Brain microvascular endothelial cell (primary cell): ENCODE data around the gene NOTCH2.

Source experiments
- DNase-seq: peaks from one replicate; pipeline ENCODE4 v3.0.0-alpha.2; 2020
- H3K27ac ChIP-seq: fragments of 250-450 bp; sonication (Bioruptor Pico); 2 replicates; pipeline ENCODE4 v1.5.1; 2020; ENCODE audit warnings: mild to moderate bottlenecking, moderate library complexity
- H3K27me3 ChIP-seq: fragments of 250-450 bp; sonication (Bioruptor Pico); replicated peaks from 2 replicates; pipeline ENCODE4 v1.5.1; 2020; ENCODE audit warnings: mild to moderate bottlenecking
- H3K36me3 ChIP-seq: fragments of 250-450 bp; sonication (Bioruptor Pico); replicated peaks from 2 replicates; pipeline ENCODE4 v1.5.1; 2020; ENCODE audit warnings: mild to moderate bottlenecking
- H3K4me3 ChIP-seq: 2 replicates; pipeline ENCODE4 v1.5.1; 2011; ENCODE audit warnings: low read depth, mild to moderate bottlenecking, control low read depth, low read length, moderate library complexity
- CTCF ChIP-seq: IDR thresholded peaks from 2 replicates; pipeline ENCODE4 v1.5.1; 2011; ENCODE audit warnings: low read depth, mild to moderate bottlenecking, moderate library complexity, low read length, control low read depth, inconsistent platforms; ENCODE audit errors: missing control alignments
- in situ Hi-C: cut with HindIII; loops from 2 replicates; pipeline ENCODE4 v1.10.0; 2017; ENCODE audit warnings: low sequenced_read_pairs, low pct_ligation_motif_present

Gene NOTCH2

GRCh38 chr1:119959268-119960220, 109.9 kb downstream of the NOTCH2 start:
- Histone ChIP-seq H3K27me3 (no peaks in the 10 kb centered on the region), H3K27ac (peak overlapping the region; percentile 38), H3K4me3 (no peak overlapping the region), H3K36me3 (peaks cover 62% of the 10 kb centered on the region)
- TF ChIP-seq CTCF = no peak
- in situ Hi-C loops = no loop called here
- no peak for DNase-seq

GRCh38 chr1:119958223-119958622, 111.2 kb downstream of the NOTCH2 start:
- in situ Hi-C loops = no loop called here
- TF ChIP-seq CTCF = no peak
- Histone ChIP-seq H3K36me3 (peaks cover 64% of the 10 kb centered on the region), H3K4me3 (no peak overlapping the region), H3K27ac (no peak overlapping the region), H3K27me3 (no peaks in the 10 kb centered on the region)
- DNase-seq = no peak

GRCh38 chr1:119956306-119956705, 113.2 kb downstream of the NOTCH2 start:
- no peak overlapping the region for H3K4me3 ChIP-seq
- no peaks in the 10 kb centered on the region for H3K27me3 ChIP-seq
- DNase-seq = no peak
- TF ChIP-seq CTCF = no peak
- no peak overlapping the region for H3K27ac ChIP-seq
- H3K36me3 ChIP-seq = peaks cover 65% of the 10 kb centered on the region
- in situ Hi-C loops = no loop called here

GRCh38 chr1:119954476-119955422, 114.7 kb downstream of the NOTCH2 start:
- TF ChIP-seq CTCF = peak; percentile 20
- Histone ChIP-seq H3K27me3 (no peaks in the 10 kb centered on the region), H3K4me3 (no peak overlapping the region), H3K36me3 (peaks cover 79% of the 10 kb centered on the region), H3K27ac (no peak overlapping the region)
- in situ Hi-C loops = no loop called here
- no peak for DNase-seq

- TF ChIP-seq CTCF = no peak
- Histone ChIP-seq H3K4me3 (no peak overlapping the region), H3K36me3 (peaks cover 80% of the 10 kb centered on the region), H3K27ac (no peak overlapping the region), H3K27me3 (no peaks in the 10 kb centered on the region)
- in situ Hi-C loops = no loop called here
- no peak for DNase-seq
Measured at GRCh38 chr1:119953266-119953998, 116.0 kb downstream of the NOTCH2 start.
